ENCODE results near the gene TMPRSS9. TPM values are rescaled to one million over a fixed set of nuclear protein-coding genes. Genes with fewer than 3 reads are reported as not detected.
"Not testable (repeated sequence)": the region's sequence is repeated elsewhere in the genome, so short reads cannot be mapped to it uniquely, and the experiment has no call there.

The TMPRSS9 gene
- total and polyA plus RNA-seq, 3 donors from 2014 or later, result 3.5 to 9.8 (median 8.4) TPM

DNA sequence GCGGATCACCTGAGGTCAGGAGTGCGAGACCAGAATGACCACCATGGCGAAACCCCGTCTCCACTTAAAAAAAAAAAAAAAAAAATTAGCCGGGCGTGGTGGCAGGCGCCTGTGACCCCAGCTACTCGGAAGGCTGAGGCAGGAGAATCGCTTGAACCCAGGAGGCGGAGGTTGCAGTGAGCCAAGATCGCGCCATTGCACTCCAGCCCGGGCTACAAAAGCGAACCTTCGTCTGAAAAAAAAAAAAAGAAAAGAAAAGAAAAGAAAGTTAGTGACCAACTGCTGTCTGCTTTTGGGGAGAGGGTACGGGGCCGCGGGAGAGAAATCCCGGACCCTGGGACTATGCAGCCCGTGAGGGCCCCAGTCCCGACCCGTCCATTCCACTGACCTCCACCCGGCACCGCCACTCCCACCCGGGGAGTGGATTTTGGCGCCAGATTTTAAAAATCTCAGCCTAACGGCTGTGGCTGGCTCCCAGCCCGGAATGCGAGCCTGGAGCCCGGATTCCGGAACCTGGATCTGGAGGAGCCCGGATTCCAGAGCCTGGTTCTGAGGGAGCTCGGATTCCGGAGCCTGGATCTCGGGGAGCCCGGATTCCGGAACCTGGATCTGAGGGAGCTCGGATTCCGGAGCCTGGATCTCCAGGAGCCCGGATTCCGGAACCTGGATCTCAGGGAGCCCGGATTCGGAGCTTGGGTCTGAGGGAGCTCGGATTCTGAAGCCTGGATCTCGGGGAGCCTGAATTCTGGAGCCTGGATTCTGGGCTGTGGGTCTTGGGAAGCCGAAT is 102.8 kb downstream of the TMPRSS9 start:
- H3K27ac ChIP-seq, result no peak overlapping the region
- DNase-seq, result peak; percentile 91
- peak overlapping the region; percentile 36 to 63 for H3K4me3 ChIP-seq
- 2 to 8% methylated on average over 27 to 46 of the region's 46 CpGs for WGBS, 2 donors
- no peaks in the 10 kb centered on the region for H3K9me3 ChIP-seq
- no peaks in the 10 kb centered on the region for H3K36me3 ChIP-seq (ENCODE audit: low read depth, missing control alignments)
- peaks cover 10% of the 10 kb centered on the region for H3K4me1 ChIP-seq
- H3K27me3 ChIP-seq, result no peaks in the 10 kb centered on the region
- intact Hi-C loops (cut with DNase I; ENCODE audit: low total_unique reads), result no loop called here
- no peak for TF ChIP-seq POLR2A (IDR thresholded peaks at IDR 0.05)
- TF ChIP-seq, protein P1, sequence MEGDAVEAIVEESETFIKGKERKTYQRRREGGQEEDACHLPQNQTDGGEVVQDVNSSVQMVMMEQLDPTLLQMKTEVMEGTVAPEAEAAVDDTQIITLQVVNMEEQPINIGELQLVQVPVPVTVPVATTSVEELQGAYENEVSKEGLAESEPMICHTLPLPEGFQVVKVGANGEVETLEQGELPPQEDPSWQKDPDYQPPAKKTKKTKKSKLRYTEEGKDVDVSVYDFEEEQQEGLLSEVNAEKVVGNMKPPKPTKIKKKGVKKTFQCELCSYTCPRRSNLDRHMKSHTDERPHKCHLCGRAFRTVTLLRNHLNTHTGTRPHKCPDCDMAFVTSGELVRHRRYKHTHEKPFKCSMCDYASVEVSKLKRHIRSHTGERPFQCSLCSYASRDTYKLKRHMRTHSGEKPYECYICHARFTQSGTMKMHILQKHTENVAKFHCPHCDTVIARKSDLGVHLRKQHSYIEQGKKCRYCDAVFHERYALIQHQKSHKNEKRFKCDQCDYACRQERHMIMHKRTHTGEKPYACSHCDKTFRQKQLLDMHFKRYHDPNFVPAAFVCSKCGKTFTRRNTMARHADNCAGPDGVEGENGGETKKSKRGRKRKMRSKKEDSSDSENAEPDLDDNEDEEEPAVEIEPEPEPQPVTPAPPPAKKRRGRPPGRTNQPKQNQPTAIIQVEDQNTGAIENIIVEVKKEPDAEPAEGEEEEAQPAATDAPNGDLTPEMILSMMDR (IDR thresholded peaks at IDR 0.05), result peak in 1 of 3 experiments; percentile 19

- H3K9me3 ChIP-seq; DNase-seq; H3K4me3 ChIP-seq; H3K36me3 ChIP-seq (ENCODE audit: low read depth, missing control alignments); H3K27me3 ChIP-seq; intact Hi-C loops (cut with DNase I; ENCODE audit: low total_unique reads); H3K27ac ChIP-seq: not testable (repeated sequence)
- peaks cover 10% of the 10 kb centered on the region for H3K4me1 ChIP-seq
- WGBS, 2 donors, result 83 to 95% methylated on average over 5 of the region's 5 CpGs
These were observed 103.6 kb downstream of the TMPRSS9 start for GRCh38 chr19:2463694-2464093.

DNA sequence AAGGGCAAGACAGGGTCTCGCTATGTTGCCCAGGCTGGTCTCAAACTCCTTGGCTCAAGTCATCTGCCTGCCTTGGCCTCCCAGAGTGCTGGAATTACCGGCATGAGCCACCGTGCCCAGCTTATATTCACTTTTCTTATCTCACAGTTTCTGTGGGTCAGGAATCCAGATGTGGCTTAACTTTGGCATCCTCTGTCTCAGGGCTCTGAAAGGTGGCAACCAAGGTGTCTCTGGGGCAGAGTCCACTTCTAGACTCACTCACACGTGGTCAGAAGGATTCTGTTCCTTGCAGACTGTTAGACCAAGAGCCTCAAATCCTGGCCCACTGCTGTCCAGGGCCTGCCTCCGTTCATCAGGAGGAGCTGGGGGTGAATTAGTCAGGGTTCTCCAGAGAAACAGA is 104.3 kb downstream of the TMPRSS9 start:
- WGBS, 2 donors, result 81 to 84% methylated on average over 5 of the region's 5 CpGs
- no peak overlapping the region for H3K4me3 ChIP-seq
- no peaks in the 10 kb centered on the region for H3K9me3 ChIP-seq
- no peak for TF ChIP-seq POLR2A (IDR thresholded peaks at IDR 0.05)
- TF ChIP-seq, protein P1 (IDR thresholded peaks at IDR 0.05), result no peak
- H3K36me3 ChIP-seq (ENCODE audit: low read depth, missing control alignments), result no peaks in the 10 kb centered on the region
- no peak overlapping the region for H3K27ac ChIP-seq
- DNase-seq, result no peak
- no peaks in the 10 kb centered on the region for H3K27me3 ChIP-seq
- peaks cover 10% of the 10 kb centered on the region for H3K4me1 ChIP-seq
- intact Hi-C loops (cut with DNase I; ENCODE audit: low total_unique reads), result no loop called here

DNA sequence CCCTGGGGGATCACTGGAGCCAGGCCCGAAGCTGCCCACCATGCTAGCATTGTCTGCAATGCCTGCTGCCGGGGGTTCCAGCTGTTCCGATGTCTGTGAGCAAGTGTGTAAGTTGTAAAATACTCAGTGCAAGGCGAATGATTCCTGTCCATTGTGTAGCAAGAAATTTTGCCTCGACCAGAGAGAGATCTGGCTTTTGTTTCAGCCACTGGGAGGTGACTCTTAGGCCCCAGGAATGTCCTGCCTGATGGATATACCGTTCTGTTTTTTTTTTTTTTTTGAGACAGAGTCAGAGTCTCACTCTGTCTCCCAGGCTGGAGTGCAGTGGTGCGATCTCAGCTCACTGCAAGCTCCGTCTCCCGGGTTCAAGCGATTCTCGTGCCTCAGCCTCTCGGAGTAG is 108.5 kb downstream of the TMPRSS9 start:
- no peak for DNase-seq
- no peaks in the 10 kb centered on the region for H3K9me3 ChIP-seq
- no peak overlapping the region for H3K27ac ChIP-seq
- intact Hi-C loops (cut with DNase I; ENCODE audit: low total_unique reads), result no loop called here
- TF ChIP-seq POLR2A (IDR thresholded peaks at IDR 0.05), result no peak
- TF ChIP-seq, protein P1 (IDR thresholded peaks at IDR 0.05), result no peak
- no peaks in the 10 kb centered on the region for H3K4me1 ChIP-seq
- no peaks in the 10 kb centered on the region for H3K36me3 ChIP-seq (ENCODE audit: low read depth, missing control alignments)
- whole genome bisulfite sequencing, 2 donors, result 79 to 82% methylated on average over 12 of the region's 12 CpGs
- H3K27me3 ChIP-seq, result no peaks in the 10 kb centered on the region
- no peak overlapping the region for H3K4me3 ChIP-seq

- no peak for DNase-seq
- WGBS, 2 donors, result 68 to 73% methylated on average over 20 to 23 of the region's 23 CpGs
- TF ChIP-seq, protein P1 (IDR thresholded peaks at IDR 0.05), result no peak
- no peak overlapping the region for H3K27ac ChIP-seq
- H3K27me3 ChIP-seq, result no peaks in the 10 kb centered on the region
- H3K36me3 ChIP-seq (ENCODE audit: low read depth, missing control alignments), result no peaks in the 10 kb centered on the region
- intact Hi-C loops (cut with DNase I; ENCODE audit: low total_unique reads), result no loop called here
- H3K9me3 ChIP-seq, result no peaks in the 10 kb centered on the region
- H3K4me3 ChIP-seq, result no peak overlapping the region
- H3K4me1 ChIP-seq, result no peaks in the 10 kb centered on the region
These were observed 109.2 kb downstream of the TMPRSS9 start for GRCh38 chr19:2469102-2469914.

- intact Hi-C loops (cut with DNase I; ENCODE audit: low total_unique reads), result loop anchor here (10.0 kb wide), 1 partner anchor 145 kb away; no protein-coding TSS in a partner anchor
These were observed 109.8 kb downstream of the TMPRSS9 start for GRCh38 chr19:2469915-2470200.

More at GRCh38 chr19:2469915-2470200, 109.8 kb downstream of the TMPRSS9 start:
- not testable (repeated sequence) for H3K4me3 ChIP-seq; H3K27ac ChIP-seq; H3K27me3 ChIP-seq; H3K36me3 ChIP-seq (ENCODE audit: low read depth, missing control alignments); H3K9me3 ChIP-seq; DNase-seq; H3K4me1 ChIP-seq
- 90% methylated on average over 8 of the region's 8 CpGs for WGBS, 2 donors
